Activated T-cell treated with anti-CD3 and anti-CD28 coated beads, Interleukin-2, amount 50 U/mL, for 4 hours (primary cell): ENCODE measurements around the gene RASAL3. TPM values are rescaled to one million over a fixed set of nuclear protein-coding genes. Genes with fewer than 3 reads are reported as not detected.
"Not testable (repeated sequence)": the region's sequence is repeated elsewhere in the genome, so short reads cannot be mapped to it uniquely, and the experiment has no call there.

Source experiments
- ATAC-seq, 2 donors: fragments of 200-7000 bp; cut with Tn5 transposase; one replicate each; pipeline ENCODE4 v1.10.0; 2021
- DNase-seq: peaks from one replicate; pipeline ENCODE4 v3.0.0-alpha.2; 2020
- H3K27me3 Mint-ChIP-seq: one replicate; pipeline ENCODE4 v1.8.0; 2021; ENCODE audit warnings: low read depth, mixed read lengths
- H3K36me3 Mint-ChIP-seq: one replicate; pipeline ENCODE4 v1.8.0; 2022; ENCODE audit warnings: mixed read lengths; ENCODE audit not compliant: insufficient read depth
- H3K4me1 Mint-ChIP-seq: one replicate; pipeline ENCODE4 v1.8.0; 2021; ENCODE audit warnings: low read depth, mixed read lengths
- H3K4me3 Mint-ChIP-seq: one replicate; pipeline ENCODE4 v1.8.0; 2021; ENCODE audit warnings: mild to moderate bottlenecking, moderate library complexity, mixed read lengths
- H3K9me3 Mint-ChIP-seq: one replicate; pipeline ENCODE4 v1.8.0; 2021; ENCODE audit warnings: mixed read lengths
- total RNA-seq, 3 donors: library from RNA; stranded (reverse); gene quantifications; one replicate each; pipeline ENCODE4 v1.2.1, GENCODE V29; 2021

Gene RASAL3
- total RNA-seq, 3 donors from 2014 or later, result 91.0 to 112 (median 106) TPM

DNA sequence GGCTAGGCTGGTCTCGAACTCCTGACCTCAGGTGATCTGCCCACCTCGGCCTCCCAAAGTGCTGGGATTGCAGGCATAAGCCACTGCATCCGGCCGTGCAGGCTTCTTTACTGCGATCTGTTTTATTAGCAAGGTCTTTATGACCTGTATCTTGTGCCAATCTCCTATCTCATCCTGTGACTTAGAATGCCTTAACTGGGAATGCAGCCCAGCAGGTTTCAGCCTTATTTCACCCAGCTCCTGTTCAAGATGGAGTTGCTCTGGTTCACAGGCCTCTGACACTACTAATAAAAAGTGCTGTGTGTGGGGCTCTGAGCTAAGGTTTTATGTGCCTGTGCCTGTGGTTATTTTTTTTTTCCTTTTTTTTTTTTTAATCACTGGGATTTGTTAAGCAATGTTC, 21.4 kb upstream of the RASAL3 start:
- H3K9me3 Mint-ChIP-seq, H3K27me3 Mint-ChIP-seq, H3K4me3 Mint-ChIP-seq, DNase-seq, H3K4me1 Mint-ChIP-seq, H3K36me3 Mint-ChIP-seq, ATAC-seq: not testable (repeated sequence)

DNA sequence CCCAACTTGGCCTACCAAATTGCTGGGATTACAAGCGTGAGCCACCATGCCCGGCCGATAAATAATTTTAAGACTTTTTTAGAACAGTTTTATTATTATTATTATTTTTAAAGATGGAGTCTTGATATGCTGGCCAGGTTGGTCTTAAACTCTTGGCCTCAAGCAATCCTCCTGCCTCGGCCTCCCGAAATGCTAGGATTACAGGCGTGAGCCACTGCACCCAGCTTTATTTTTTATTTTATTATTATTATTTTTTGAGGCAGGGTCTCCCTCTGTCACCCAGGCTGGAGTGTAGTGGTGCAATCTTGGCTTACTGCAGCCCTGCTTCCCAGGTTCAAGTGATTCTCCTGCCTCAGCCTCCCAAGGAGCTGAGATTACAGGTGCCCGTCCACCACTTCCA, 16.7 kb upstream of the RASAL3 start:
- DNase-seq, ATAC-seq, H3K36me3 Mint-ChIP-seq, H3K4me3 Mint-ChIP-seq, H3K27me3 Mint-ChIP-seq, H3K9me3 Mint-ChIP-seq: not testable (repeated sequence)
- peaks cover 37% of the 10 kb centered on the region for H3K4me1 Mint-ChIP-seq

DNA sequence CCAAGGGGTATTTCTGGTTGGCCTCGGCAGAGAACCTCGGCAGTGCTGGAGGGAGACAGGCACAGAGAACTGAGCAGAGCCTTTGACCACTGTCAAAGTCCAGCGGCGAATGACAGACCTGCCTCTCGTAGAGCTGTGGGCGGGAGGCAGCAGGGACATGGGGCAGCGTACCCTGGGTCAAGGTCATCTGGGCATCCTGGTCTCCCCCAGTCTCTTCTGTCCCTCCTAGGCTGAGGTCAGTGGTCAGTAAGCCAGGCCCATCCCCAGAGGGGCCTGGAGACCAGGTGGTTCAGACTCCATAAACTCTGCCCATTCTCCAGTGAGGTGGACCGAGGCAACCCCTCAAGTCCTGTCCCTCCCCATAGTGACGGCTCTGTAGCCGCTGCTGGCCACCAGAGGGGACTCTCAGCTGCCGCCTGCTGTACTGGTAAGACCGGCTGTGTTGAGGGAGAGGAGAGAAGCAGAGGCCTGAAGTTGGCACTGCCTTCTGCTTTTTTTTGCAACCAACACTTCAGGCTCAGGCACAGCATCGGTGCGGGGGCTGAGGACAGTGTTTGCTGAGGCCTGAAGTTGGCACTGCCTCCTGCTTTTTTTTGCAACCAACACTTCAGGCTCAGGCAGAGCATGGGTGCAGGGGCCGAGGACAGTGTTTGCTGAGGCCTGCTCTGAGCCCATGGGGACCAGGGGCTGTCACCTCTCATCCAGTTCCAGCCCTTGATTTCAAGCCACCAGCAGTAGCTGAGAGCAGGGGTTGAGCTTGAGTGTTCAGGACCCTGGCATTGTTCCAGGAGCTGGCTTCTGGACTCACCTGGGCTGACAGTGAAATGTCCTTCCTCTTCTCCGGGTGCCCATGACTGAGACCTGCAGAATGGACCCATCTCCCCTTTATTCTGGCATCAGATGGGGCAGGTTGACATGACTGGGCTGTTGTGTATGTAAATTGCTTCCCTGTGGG, 15.3 kb upstream of the RASAL3 start, which contains the start of gene PGLYRP2:
TSS of gene PGLYRP2 (minus strand) at position 111 of the 955 bp plus-strand sequence. CDS start 130 bp downstream, outside the sequence.
- Mint-ChIP-seq H3K27me3 (no peaks in the 10 kb centered on the region), H3K36me3 (no peaks in the 10 kb centered on the region), H3K9me3 (no peaks in the 10 kb centered on the region), H3K4me1 (peaks cover 37% of the 10 kb centered on the region), H3K4me3 (no peak within 1 kb of the TSS)
- DNase-seq (no peak), ATAC-seq (peak in 1 of 2 donors; percentile 35)

DNA sequence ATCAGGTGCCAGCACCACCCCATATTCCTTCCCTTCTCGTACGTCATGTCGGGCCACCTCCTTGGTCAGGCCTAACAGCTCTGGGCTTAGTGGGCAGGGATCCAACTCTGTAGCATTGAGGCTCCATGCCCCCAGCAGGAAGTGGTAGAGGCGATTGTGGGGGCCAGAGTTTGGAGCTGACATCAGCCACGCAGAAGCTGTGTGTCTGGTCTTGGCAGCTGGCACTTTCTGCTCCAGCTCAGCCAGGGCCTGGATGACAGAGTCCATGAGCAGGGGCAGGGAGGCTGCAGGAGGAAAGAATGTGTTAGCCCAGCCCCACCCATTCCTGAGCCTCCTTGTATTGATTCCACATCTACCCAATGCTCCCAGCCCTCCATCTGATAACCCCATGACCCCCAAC, 12.0 kb upstream of the RASAL3 start:
- ATAC-seq (no peak), DNase-seq (no peak)
- no peak overlapping the region for H3K4me3 Mint-ChIP-seq
- H3K27me3 Mint-ChIP-seq, result no peaks in the 10 kb centered on the region
- peaks cover 32% of the 10 kb centered on the region for H3K4me1 Mint-ChIP-seq
- no peaks in the 10 kb centered on the region for H3K36me3 Mint-ChIP-seq
- H3K9me3 Mint-ChIP-seq, result no peaks in the 10 kb centered on the region

DNA sequence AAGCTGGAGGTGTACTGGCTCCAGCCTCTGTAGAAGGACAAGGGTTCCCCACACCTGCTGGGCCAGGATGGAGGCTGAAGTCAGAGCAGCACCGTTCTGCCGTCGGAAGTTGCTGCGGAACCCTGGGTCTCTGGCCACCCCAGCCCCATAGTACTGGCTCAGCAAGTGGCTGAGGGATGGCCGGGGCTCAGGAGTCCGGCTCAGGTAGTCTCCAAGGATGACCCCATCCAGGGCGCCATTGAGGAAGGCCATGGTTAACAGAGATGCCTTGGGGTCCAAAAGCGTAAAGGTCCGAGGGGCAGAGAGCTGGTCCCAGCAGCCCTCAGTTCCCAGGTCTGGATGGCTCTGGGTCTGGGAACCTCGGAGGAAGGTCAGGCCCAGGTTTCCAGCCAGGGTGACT, 11.3 kb upstream of the RASAL3 start:
- H3K4me1 Mint-ChIP-seq, result peaks cover 32% of the 10 kb centered on the region
- H3K36me3 Mint-ChIP-seq, result no peaks in the 10 kb centered on the region
- no peak overlapping the region for H3K4me3 Mint-ChIP-seq

DNA sequence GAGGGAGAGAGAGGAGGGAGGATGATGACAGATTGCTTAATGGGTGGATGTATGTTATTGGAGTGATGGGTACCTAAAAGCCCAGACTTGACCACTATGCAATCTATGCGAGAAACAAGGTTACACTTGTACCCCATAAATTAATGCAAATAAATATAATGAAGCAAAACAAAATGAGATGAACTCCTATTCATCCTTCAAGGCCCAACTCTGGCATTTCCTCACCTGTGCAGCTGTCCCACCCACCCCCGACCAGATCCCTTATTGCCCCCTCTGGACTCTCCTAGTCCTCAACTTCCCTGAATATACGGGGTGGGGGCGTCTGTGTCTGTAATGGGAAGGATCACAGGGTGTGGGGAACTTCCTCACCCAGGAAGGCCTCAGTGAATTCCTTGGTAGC, 10.8 kb upstream of the RASAL3 start:
- Mint-ChIP-seq H3K9me3 (no peaks in the 10 kb centered on the region), H3K4me3 (no peak overlapping the region), H3K4me1 (peaks cover 30% of the 10 kb centered on the region), H3K36me3 (no peaks in the 10 kb centered on the region), H3K27me3 (no peaks in the 10 kb centered on the region)
- no peak for DNase-seq
- no peak for ATAC-seq

More for the DNA sequence above, 11.3 kb upstream of the RASAL3 start:
- no peak for ATAC-seq
- no peaks in the 10 kb centered on the region for H3K27me3 Mint-ChIP-seq
- DNase-seq, result no peak
- H3K9me3 Mint-ChIP-seq, result no peaks in the 10 kb centered on the region

DNA sequence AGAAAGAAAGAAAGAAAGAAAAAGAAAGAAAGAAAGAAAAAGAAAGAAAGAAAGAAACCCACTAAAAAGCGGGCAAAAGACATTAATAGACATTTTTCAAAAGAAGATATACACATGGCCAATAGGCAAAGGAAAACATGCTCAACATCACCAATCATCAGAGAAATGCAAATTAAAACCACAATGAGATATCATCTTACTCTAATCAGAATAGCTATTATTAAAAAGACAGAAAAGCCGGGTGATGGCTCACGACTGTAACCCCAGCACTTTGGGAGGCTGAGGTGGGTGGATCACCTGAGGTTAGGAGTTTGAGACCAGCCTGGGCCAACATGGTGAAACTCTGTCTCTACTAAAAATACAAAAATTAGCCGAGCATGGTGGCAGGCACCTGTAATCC, 9.5 kb upstream of the RASAL3 start:
- H3K36me3 Mint-ChIP-seq, H3K9me3 Mint-ChIP-seq, H3K27me3 Mint-ChIP-seq, DNase-seq, ATAC-seq, H3K4me3 Mint-ChIP-seq: not testable (repeated sequence)
- H3K4me1 Mint-ChIP-seq, result peaks cover 29% of the 10 kb centered on the region

DNA sequence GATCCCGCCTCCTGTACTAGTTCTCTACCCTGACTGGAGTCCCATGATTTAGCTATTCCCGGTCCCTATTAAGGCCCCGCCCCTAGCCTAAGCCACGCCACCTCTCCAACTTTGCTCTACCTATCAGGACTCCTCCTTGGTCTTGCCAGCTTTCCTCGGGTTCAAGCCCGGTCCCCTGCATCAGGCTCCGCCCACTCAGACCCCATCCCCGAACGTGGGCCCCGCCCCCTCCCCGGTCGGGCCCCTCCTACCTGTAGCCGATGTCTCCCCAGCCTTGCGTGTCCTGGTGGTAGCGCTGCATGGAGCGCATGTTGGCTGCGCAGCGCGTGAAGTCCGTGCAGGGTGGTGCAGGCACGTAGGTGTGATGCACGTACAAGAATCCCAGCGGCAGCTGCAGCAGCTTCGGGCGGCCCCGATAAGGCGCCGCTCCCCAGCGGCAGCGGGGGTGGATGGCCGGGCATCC, 7.3 kb upstream of the RASAL3 start:
- H3K27me3 Mint-ChIP-seq, result no peaks in the 10 kb centered on the region
- H3K4me3 Mint-ChIP-seq, result no peak overlapping the region
- H3K36me3 Mint-ChIP-seq, result no peaks in the 10 kb centered on the region
- ATAC-seq (no peak), DNase-seq (no peak)
- no peaks in the 10 kb centered on the region for H3K9me3 Mint-ChIP-seq
- H3K4me1 Mint-ChIP-seq, result peaks cover 39% of the 10 kb centered on the region

DNA sequence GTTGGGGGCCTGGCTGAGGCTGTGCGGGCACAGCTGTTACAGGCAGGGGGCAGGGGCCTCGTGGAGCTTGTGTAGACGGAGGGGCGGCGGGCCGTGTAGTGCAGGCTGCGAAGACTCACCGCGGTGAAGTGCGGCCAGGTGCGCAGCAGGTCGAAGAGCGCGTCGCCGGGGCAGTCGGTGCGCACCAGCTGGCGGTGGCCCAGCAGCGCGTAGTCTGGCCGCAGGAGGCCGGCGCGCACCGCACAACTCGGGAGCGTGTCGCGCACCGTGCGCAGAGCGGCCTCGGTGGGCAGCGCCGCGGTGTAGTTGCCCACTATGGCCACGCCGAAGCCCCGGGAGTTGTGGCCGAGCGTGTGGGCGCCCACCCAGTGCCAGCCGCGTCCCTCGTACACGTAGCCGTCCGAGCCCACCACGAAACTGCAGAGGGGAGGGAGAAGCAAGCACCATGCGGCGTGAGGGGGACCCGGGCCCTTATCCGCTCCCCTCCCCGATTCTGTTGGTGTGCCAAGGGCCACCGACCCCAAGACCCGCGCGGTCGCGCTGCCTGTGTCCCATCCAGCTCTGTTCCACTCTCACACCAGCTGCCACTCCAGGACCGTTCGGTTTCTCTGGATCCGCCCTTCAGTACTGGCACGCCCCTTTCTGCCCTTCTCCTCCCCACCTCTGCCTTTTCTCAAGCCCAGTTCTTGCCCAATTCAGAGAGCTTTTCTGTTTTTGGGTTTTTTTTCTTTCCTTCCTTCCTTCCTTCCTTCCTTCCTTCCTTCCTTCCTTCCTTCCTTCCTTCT, 5.4 kb upstream of the RASAL3 start:
- no peaks in the 10 kb centered on the region for H3K9me3 Mint-ChIP-seq
- peak; percentile 29 to 49 for ATAC-seq

DNA sequence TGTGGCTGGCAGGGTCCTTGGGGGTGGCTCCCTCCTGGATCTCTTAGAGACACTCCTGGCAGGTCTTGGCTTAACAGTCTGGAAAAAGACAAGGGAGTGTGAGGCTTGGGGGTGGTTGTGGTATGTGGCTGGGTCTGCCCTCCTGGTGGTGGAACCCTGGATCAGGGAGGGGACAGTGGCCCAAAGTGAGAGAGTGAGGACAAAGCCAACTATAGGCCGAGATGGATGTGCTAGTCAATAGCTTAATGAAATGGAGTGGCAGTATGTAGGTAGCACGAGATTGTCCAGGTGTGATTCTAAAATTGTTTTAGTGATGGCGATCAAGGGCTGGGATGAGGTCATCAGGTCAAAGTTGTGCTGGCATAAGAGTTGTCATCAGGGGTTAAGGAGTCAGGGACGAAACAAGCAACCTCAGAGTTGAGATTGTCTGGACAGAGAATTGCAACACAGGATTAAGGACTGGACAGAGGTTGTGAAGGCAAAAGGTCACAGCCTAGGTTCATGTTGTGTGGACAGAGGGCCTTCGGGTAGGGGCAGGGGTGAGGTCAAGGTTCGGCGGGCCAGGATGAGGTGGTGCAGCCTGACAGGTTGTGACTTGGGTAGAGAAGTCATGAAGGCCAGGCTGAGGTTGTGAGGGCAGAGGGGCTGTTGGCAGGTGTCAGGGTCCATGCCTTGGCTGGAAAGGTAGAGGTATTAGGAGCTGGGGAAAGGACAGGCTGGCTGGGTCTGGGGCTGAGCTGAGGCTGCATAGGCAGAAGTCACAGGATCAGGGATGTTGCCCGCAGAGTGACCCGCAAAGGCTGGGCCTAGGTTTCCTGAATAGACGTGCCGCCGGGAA, 4.5 kb upstream of the RASAL3 start:
- no peak for DNase-seq
- H3K9me3 Mint-ChIP-seq, result no peaks in the 10 kb centered on the region
- H3K4me3 Mint-ChIP-seq, result peak overlapping the region; percentile 79
- H3K27me3 Mint-ChIP-seq, result no peaks in the 10 kb centered on the region
- H3K36me3 Mint-ChIP-seq, result no peaks in the 10 kb centered on the region
- peaks cover 48% of the 10 kb centered on the region for H3K4me1 Mint-ChIP-seq
- no peak for ATAC-seq

More for the DNA sequence above, 5.4 kb upstream of the RASAL3 start:
- peak overlapping the region; percentile 79 for H3K4me3 Mint-ChIP-seq
- no peaks in the 10 kb centered on the region for H3K36me3 Mint-ChIP-seq
- DNase-seq, result peak; percentile 36
- peaks cover 45% of the 10 kb centered on the region for H3K4me1 Mint-ChIP-seq
- no peaks in the 10 kb centered on the region for H3K27me3 Mint-ChIP-seq

DNA sequence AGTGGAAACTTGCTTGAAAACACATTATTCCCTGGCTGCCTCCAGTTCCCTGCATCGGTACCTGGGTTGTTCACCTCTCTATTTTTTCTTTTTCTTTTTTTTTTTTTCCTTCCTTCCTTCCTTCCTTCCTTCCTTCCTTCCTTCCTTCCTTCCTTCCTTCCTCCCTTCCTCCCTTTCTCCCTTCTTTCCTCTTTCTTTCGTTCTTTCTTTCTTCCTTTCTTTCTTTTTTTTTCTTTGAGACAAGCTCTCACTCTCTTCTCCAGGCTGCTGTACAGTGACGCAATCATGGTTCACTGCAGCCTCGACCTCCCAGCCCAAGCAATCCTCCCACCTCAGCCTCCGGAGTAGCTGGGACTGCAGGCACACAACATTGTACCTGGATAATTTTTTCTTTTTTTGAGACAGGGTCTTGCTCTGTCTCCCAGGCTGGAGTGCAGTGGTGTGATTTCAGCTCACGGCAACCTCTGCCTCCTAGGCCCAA, 3.4 kb upstream of the RASAL3 start:
- H3K36me3 Mint-ChIP-seq, result no peaks in the 10 kb centered on the region
- DNase-seq (no peak), ATAC-seq (no peak)
- H3K4me1 Mint-ChIP-seq, result peaks cover 50% of the 10 kb centered on the region
- peak overlapping the region; percentile 35 for H3K4me3 Mint-ChIP-seq
- no peaks in the 10 kb centered on the region for H3K9me3 Mint-ChIP-seq
- H3K27me3 Mint-ChIP-seq, result no peaks in the 10 kb centered on the region

DNA sequence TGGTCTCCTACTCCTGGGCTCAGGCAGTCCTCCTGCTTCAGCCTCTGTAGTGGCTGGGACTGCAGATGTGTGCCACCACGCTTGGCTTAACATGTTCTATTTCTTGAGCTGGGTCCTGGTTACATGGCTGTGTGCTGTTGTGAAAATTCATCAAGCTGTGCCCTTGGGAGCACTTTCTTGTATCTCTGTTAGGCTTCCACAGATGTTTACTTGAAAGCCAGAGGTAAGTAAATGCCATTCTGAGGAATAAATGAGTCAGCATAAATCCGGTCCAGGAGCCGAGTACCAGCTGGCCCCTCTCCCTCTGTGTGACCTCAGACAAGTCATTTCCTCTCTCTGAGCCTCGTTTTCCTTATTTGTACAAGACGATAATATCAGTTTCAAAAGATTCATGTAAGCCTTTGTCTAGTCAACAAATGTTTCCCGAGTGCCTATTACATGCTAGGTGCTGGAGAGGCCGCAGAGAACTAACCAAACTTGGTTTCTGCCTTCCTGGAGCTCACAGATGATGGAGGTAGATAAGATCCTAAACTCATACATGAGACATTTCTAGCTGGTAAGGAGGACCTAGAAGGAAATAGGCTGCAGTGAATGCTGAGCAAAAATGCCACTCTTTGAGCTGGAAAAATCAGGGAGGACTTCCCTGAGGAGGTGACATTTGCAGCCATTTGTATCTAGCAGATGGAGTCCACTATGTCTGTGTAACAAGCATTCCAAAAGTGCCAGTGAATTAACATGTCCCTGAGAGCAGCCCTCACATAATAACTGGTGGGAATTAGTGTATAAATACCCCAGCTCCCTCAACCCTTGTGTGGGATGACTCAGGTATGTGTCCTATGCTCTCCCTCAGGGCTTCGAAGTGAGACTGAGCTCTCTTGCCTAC, 2.7 kb upstream of the RASAL3 start:
- H3K27me3 Mint-ChIP-seq, result no peaks in the 10 kb centered on the region
- no peaks in the 10 kb centered on the region for H3K36me3 Mint-ChIP-seq
- peaks cover 57% of the 10 kb centered on the region for H3K4me1 Mint-ChIP-seq
- DNase-seq (peak; percentile 57), ATAC-seq (peak; percentile 60 to 66)
- H3K4me3 Mint-ChIP-seq, result peak overlapping the region; percentile 63
- H3K9me3 Mint-ChIP-seq, result no peaks in the 10 kb centered on the region

DNA sequence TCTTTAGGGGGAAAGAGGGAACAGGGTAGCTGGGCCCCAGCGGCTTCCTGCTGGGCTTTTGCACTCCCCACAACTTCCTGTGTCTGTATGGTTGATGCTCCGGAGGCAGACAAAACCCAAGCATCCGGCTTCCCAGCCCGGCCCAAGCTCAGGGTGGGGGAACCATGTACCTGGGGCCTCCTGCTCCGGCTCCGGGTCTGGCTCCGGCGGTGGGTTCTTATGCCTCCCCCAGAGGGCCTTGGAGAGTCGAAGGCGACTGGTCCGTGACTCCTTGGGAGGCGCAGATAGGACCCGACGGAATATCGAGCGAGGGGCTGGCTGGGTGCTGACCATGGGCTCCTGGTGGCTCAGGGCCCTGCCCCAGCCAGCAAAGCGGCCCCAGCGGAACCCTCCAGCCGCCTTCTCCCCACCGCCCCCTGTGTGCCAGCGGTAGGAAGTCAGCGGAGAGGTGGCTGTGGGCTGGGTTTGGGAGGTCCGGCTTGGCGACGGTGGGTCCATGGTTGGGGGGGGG, 428 bp downstream of the RASAL3 start:
- peaks cover 59% of the 10 kb centered on the region for H3K4me1 Mint-ChIP-seq
- H3K9me3 Mint-ChIP-seq, result no peaks in the 10 kb centered on the region

More for the DNA sequence above, 428 bp downstream of the RASAL3 start:
- ATAC-seq (peak; percentile 79 to 84), DNase-seq (peak; percentile 71)
- peak overlapping the region; percentile 94 for H3K4me3 Mint-ChIP-seq
- peaks cover 8% of the 10 kb centered on the region for H3K36me3 Mint-ChIP-seq
- H3K27me3 Mint-ChIP-seq, result no peaks in the 10 kb centered on the region
